Vagina (tissue), 2 donors: ENCODE results near the gene DNAAF8.

Source experiments
- POLR2A ChIP-seq, 2 donors: fragments of 450-650 bp; IDR thresholded peaks; one replicate each; pipeline ENCODE4 v1.6.1; 2017; ENCODE audit warnings: antibody characterized with exemption in 2 of 2, mild to moderate bottlenecking in 2 of 2, moderate library complexity in 2 of 2
- POLR2AphosphoS5 ChIP-seq, 2 donors: sonication (generic); formaldehyde crosslinking; IDR thresholded peaks; one replicate each; pipeline ENCODE4 v1.9.0; 2017; ENCODE audit warnings: antibody characterized with exemption in 2 of 2, mild to moderate bottlenecking in 2 of 2, low read depth in 1 of 2; ENCODE audit not compliant: insufficient read depth in 1 of 2
- TF ChIP-seq, protein P1 (sequence below), 3 experiments: fragments of 450-650 bp in 2 of 3; fragments of 200-600 bp in 1 of 3; sonication (generic) in 1 of 3; IDR thresholded peaks; one replicate each; pipeline ENCODE4 v1.5.1; 2017 to 2019; ENCODE audit warnings: antibody characterized with exemption in 3 of 3, mild to moderate bottlenecking in 2 of 3, moderate library complexity in 2 of 3

- no peak for TF ChIP-seq POLR2A (IDR thresholded peaks at IDR 0.05)
- TF ChIP-seq, protein P1, sequence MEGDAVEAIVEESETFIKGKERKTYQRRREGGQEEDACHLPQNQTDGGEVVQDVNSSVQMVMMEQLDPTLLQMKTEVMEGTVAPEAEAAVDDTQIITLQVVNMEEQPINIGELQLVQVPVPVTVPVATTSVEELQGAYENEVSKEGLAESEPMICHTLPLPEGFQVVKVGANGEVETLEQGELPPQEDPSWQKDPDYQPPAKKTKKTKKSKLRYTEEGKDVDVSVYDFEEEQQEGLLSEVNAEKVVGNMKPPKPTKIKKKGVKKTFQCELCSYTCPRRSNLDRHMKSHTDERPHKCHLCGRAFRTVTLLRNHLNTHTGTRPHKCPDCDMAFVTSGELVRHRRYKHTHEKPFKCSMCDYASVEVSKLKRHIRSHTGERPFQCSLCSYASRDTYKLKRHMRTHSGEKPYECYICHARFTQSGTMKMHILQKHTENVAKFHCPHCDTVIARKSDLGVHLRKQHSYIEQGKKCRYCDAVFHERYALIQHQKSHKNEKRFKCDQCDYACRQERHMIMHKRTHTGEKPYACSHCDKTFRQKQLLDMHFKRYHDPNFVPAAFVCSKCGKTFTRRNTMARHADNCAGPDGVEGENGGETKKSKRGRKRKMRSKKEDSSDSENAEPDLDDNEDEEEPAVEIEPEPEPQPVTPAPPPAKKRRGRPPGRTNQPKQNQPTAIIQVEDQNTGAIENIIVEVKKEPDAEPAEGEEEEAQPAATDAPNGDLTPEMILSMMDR (IDR thresholded peaks at IDR 0.05) = no peak
- no peak for TF ChIP-seq POLR2AphosphoS5 (IDR thresholded peaks at IDR 0.05; ENCODE audit: insufficient read depth in 1 of 2, low read depth in 1 of 2)
Observed at GRCh38 chr16:4753227-4753626, 18.9 kb downstream of the DNAAF8 start.
